Measurements from ENCODE around the gene CNOT6L.
A peak's percentile ranks its signal among the peaks of the same experiment; 100 is the strongest.
"Not testable (repeated sequence)": the region's sequence is repeated elsewhere in the genome, so short reads cannot be mapped to it uniquely, and the experiment has no call there.

CNOT6L gene

DNA sequence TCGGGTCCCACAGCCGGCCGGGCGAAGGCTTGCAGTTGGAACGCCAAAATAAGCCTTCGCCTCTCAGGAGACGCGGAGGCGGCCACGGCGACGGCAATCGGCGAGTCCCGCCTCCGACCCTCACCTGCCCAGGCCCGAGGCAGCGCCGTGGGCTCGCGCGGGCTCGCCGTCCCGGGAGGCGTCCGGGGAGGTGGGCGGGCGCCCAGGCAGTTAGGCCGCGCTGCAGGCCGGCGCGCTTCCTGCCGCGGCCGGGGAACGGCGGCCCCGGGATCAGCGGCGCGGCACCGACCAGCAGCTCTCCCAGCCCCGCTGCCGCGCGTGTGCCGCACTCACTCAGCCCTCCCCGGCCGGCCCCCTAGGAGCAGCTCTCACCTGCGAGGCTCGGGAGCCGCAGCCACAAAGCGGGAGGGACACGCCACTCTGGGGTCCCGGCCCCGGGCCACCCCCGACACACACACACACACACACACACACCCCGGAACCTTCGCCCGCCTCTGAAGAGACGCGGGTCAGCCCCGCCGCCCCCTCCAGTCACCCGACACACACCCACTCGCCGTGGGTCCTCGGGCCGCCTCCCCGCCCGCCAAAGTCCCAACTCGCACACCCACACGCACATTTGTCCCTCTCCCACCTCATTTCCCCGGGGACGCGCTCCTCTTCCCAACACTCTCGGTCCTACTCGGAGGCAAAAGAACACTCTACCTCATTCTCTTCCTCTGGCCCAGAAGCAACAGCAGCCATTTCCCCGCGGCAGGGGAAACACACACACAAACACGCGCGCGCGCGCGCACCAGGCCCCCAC is at the start of gene CNOT6L:
TSS of gene CNOT6L (minus strand) at position 767 of the 802 bp plus-strand sequence. CDS start at position 707, 60 bp downstream.
- no peak for FAIRE-seq

- no peak for FAIRE-seq
Observed at GRCh38 chr4:77865259-77865658, 46.1 kb upstream of the CNOT6L start.

- not testable (repeated sequence) for FAIRE-seq
Observed at GRCh38 chr4:77863341-77863740, 44.2 kb upstream of the CNOT6L start.

- peak; percentile 90 for FAIRE-seq
Observed at GRCh38 chr4:77862478-77863216, 43.5 kb upstream of the CNOT6L start, which contains the start of gene MRPL1. MRPL1 (plus strand) TSS chr4:77862830; CDS start chr4:77862849, 19 bp downstream.

DNA sequence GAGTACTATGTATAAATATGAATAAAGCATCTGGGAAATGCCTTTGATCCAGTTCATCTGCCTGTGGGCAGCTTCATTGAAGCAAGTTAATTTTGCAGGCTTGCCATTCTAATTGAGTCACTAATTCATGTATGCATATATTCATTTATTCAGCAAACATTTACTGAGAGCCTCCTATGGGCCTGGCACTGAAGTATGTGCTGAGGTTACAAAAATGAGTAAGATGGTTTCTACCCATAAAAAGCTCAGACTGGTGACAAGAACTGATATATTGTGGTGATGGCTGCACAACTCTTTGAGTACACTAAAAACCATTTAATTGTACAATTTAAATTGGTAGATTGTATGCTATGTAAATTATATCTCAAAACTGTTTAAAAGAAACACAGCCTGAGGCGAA is 42.3 kb upstream of the CNOT6L start:
- FAIRE-seq: no peak

- FAIRE-seq: no peak
Observed at GRCh38 chr4:77859256-77859655, 40.1 kb upstream of the CNOT6L start.

DNA sequence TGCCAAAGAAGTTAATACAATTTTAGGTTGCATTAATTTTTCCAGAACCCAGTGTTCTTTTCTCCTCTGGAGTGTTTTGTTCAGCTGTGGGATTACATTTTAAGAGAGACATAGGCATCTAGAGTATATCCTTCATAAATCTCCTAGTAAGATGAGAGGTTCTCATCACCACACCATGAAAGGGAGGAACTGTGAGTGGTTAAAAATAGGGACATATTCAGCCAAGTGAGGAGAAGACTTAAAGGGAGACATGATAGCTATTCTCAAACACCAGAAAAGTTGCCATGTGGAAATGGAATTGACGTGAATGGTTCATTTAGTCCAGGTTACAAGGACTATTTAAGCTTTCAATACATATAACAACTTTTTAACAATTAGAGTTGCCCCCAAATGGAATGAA is 37.0 kb upstream of the CNOT6L start:
- no peak for FAIRE-seq

GRCh38 chr4:77854431-77855111 is 35.4 kb upstream of the CNOT6L start:
- FAIRE-seq: no peak

- FAIRE-seq: no peak
Observed at GRCh38 chr4:77852892-77853495, 33.8 kb upstream of the CNOT6L start.

DNA sequence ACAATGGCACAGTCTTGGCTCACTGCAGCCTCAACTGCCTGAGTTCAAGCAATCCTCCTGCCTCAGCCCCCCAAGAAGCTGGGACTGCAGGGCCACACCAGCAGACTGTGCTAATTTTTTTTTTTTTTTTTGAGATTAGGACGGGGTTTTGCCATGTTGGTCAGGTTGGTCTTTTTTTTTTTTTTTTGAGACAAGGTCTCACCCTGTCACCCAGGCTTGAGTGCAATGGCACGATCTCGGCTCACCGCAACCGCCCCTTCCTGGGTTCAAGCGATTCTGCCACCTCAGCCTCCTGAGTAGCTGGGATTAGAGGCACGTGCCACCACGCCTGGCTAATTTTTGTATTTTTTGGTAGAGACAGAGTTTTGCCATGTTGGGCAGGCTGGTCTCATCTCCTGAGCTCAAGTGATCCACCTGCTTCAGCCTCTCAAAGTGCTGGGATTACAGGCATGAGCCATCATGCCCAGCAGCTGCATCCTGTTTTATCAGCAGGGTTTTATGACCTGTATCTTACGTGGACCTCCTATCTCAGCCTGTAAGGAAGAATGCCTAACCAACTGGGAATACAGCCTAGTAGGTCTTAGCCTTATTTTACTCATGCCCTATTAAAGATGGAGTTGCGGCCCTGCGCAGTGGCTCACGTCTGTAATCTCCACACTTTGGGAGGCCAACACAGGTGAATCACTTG is 30.3 kb upstream of the CNOT6L start:
- FAIRE-seq: no peak

GRCh38 chr4:77848508-77848907 is 29.3 kb upstream of the CNOT6L start:
- FAIRE-seq: no peak

GRCh38 chr4:77845929-77846328 is 26.8 kb upstream of the CNOT6L start:
- FAIRE-seq: no peak

DNA sequence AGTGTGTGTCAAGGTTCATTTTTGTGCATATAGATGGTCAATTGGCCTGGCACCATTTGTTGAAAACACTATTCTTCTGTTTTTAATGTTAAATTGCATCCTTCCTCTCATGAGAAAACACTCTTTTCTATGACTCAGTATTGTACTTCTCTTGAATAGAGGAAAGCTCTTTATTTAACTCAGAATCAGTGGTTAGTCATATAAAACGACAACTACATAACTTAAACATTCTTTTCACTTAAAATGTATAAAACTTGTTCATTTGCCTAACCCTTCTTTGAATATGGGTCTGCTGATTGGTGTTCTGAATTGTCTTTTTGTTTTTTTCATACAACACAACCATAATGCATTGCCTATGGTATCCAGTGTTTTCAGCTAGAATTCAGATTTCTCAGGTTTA is 26.2 kb upstream of the CNOT6L start:
- FAIRE-seq: no peak

GRCh38 chr4:77844363-77844762 is 25.2 kb upstream of the CNOT6L start:
- FAIRE-seq: no peak

GRCh38 chr4:77843628-77844027 is 24.5 kb upstream of the CNOT6L start:
- FAIRE-seq: no peak

DNA sequence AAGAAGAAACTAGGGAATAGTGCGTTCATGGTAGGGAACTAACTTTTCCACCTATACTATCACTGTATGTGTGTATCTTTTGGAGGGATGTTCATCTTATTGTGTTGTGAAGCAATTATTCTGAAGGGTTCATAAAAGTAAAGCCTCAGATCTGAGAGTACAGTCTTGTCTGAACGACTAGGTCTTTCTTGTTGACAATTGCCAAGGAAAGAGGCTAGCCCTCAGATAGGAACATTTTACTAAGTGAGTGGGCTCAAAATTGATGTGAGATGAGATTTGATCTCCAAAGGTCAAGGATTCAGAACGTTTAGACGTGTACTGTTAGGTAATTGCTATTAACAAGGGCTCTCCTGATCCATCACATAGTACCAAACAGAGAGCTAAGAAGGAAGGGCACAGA is 15.2 kb upstream of the CNOT6L start:
- FAIRE-seq: no peak

DNA sequence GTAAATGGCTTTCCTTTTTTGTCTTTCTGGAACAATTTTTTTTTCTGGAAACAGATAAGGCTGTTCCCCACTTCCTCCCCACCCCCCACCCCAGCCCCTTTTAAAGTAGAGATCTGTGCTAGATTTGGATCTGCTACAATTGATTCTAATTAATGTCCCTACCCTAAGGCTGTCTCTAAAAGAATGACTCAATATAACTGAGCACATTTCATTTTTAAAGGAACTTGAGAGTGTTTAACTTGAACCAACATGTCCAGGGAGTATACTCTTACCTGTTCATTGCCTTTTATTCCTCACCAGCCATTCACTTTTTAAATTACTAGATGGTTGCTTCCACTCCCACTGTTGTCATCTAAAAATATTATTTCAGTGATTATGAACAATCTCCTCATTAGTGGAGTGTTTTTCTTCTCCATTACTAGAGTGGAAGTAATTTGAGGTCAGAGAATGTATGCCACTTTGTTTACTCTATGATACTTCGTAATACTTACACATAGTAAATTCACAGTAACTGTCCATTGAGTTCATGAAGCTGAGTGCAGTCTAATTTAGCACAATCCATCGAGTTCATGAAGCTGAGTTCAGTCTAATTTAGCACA is 14.1 kb upstream of the CNOT6L start:
- FAIRE-seq: no peak

DNA sequence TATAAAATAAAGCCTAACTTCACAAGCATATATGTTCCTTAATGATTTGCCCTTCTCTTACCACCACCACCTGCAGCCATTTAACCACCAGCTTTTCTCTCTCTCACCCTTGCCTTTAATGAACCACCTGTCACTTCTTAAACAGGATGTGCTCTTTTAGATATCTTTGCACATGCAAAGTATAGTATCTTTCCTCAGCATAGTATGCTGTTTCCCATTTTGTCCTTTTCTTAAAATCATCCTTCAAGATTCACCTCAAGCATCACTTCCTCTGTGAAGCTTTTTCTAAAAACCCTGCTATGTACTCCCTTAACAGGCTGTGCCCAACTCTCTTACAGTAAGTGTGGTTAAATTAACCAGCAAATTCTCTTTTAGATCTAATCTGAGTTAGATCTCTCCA is 8.2 kb upstream of the CNOT6L start:
- no peak for FAIRE-seq

DNA sequence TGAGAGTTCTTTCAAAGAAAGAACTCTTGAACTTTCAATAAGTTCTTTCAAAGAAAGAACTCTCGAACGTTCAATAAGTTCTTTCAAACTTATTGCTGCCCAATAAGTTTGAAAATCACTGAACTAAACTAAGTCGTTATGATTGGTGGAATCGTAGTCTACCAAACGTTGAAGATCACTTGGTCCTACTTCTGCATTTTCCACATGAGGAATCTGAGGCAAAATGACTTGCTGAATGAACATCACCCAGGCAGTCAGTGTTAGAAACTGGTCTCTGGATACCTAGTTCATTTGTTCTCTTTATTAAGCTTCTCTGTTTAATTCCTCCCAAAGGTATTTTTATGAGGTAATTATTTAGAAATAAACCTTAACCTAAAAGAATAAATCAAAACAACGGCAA is 7.1 kb upstream of the CNOT6L start:
- FAIRE-seq: no peak

GRCh38 chr4:77821775-77822174 is 2.6 kb upstream of the CNOT6L start:
- FAIRE-seq: no peak

DNA sequence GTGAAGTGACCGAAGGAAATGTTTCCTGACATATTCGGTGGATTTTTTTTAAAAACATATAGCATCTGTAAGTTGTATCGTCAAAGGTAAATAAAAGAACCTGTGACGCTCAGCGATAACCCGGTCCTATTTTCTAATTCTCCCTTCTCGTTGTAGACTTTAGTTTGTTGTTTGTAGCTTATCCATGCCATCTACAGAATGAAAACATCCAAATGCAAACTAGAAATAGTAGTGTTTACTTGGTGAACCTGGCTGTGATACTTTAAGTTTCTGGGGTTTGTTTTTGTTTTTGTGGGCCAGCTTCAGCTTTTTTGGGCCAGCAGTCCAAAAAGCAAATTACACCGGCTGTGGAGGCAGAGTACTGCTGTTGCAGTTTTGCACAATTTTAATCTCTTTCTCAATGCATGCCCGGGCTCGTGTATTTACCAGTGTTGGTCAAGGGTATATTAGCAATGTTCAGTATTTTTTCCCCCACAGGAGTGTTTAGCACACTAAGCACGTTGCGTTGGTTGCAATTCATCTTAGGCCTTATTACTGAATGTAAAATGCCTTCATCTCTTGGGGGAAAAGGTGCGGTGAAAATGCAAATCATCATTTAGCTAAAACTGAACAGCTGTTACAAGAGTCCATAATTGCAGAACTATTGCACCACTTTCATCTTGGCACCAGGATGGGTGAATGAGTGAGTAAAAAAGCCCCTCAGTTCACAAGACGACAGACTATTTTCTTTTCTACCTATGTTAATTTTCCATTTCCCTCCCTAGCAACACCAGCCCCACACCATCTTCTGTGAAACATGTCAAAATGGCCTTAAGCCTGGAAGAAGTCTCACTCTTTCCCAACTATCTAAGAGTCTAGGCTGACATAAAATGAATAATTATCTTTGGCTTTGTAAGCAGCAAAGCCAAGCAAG is 1.7 kb upstream of the CNOT6L start:
- no peak for FAIRE-seq
